IMR-90 (cell line): ENCODE results near the gene SH3RF3. TPM values are rescaled to one million over a fixed set of nuclear protein-coding genes. Genes with fewer than 3 reads are reported as not detected.

Experiments
- ATAC-seq: fragments of 200-7000 bp; cut with Tn5 transposase; 2 replicates; pipeline ENCODE4 v1.9.1; 2020; ENCODE audit warnings: low read depth, mild to moderate bottlenecking, moderate library complexity
- BruUV-seq: library from RNA; stranded (reverse); fragments of 400-500 nt; replicated peaks from 2 replicates; lab custom pipeline; 2021; lab: Mats Ljungman, UMichigan
- CTCF ChIA-PET: fragments of 300-600 bp; formaldehyde crosslinking; extraction: SDS; loops from one replicate; lab custom pipeline; 2021; ENCODE audit warnings: antibody characterized with exemption; lab: Yijun Ruan, JAX
- POLR2A ChIA-PET: fragments of 300-600 bp; sonication (Branson Sonifier 250); formaldehyde crosslinking; loops from one replicate; lab custom pipeline; 2022; ENCODE audit warnings: antibody characterized with exemption; ENCODE audit not compliant: unreplicated experiment; lab: Charles Lee
- DNase-seq: peaks from one replicate; pipeline ENCODE4 v3.0.0; 2013
- H2AFZ ChIP-seq: replicated peaks from 2 replicates; pipeline ENCODE3; 2013; ENCODE audit warnings: low read length, mild to moderate bottlenecking; ENCODE audit not compliant: poor library complexity
- H2AK5ac ChIP-seq: 2 replicates; pipeline ENCODE4 v1.6.1; 2013; ENCODE audit warnings: low read depth, low read length, inconsistent platforms
- H2AK9ac ChIP-seq: replicated peaks from 2 replicates; pipeline ENCODE3; 2013; ENCODE audit warnings: mild to moderate bottlenecking, low read depth, low read length, moderate library complexity; ENCODE audit not compliant: poor library complexity
- H2BK120ac ChIP-seq: 2 replicates; pipeline ENCODE4 v1.6.1; 2013; ENCODE audit warnings: low read depth, low read length, inconsistent platforms
- H2BK15ac ChIP-seq: 3 replicates; pipeline ENCODE4 v1.6.1; 2013; ENCODE audit warnings: low read depth, low read length, inconsistent platforms
- H2BK20ac ChIP-seq: 2 replicates; pipeline ENCODE4 v1.6.1; 2013; ENCODE audit warnings: low read depth, mild to moderate bottlenecking, inconsistent platforms, low read length, moderate library complexity
- H2BK5ac ChIP-seq: 2 replicates; pipeline ENCODE4 v1.6.1; 2013; ENCODE audit warnings: mild to moderate bottlenecking, low read depth, low read length, inconsistent platforms; ENCODE audit not compliant: poor library complexity, severe bottlenecking
- H3K14ac ChIP-seq: replicated peaks from 2 replicates; pipeline ENCODE4 v1.6.1; 2013; ENCODE audit warnings: low read depth, low read length, inconsistent platforms
- H3K18ac ChIP-seq: 2 replicates; pipeline ENCODE4 v1.6.1; 2013; ENCODE audit warnings: low read depth, low read length, control low read depth
- H3K23ac ChIP-seq: 2 replicates; pipeline ENCODE4 v1.6.1; 2013; ENCODE audit warnings: low read depth, low read length, inconsistent platforms
- H3K27ac ChIP-seq: 2 replicates; pipeline ENCODE4 v1.5.1; 2013; ENCODE audit warnings: mild to moderate bottlenecking, control low read depth, low read length; ENCODE audit not compliant: insufficient read depth
- H3K27me3 ChIP-seq: 2 replicates; pipeline ENCODE4 v1.6.1; 2013; ENCODE audit warnings: low read length; ENCODE audit not compliant: control insufficient read depth, insufficient read depth
- H3K36me3 ChIP-seq: 2 replicates; pipeline ENCODE4 v1.6.1; 2013; ENCODE audit warnings: low read length, mixed read lengths; ENCODE audit not compliant: control insufficient read depth, insufficient read depth
- H3K4ac ChIP-seq: 2 replicates; pipeline ENCODE4 v1.6.1; 2013; ENCODE audit warnings: low read depth, low read length, inconsistent platforms
- H3K4me1 ChIP-seq: 2 replicates; pipeline ENCODE4 v1.6.1; 2013; ENCODE audit warnings: low read length, mixed read lengths; ENCODE audit not compliant: control insufficient read depth, insufficient read depth
- H3K4me2 ChIP-seq: 2 replicates; pipeline ENCODE4 v1.6.1; 2013; ENCODE audit warnings: low read depth, mild to moderate bottlenecking, control low read depth, low read length, moderate library complexity
- H3K4me3 ChIP-seq: 2 replicates; pipeline ENCODE4 v1.5.1; 2013; ENCODE audit warnings: low read depth, mild to moderate bottlenecking, control low read depth, low read length, moderate library complexity; ENCODE audit not compliant: insufficient read depth
- H3K56ac ChIP-seq: 2 replicates; pipeline ENCODE4 v1.6.1; 2013; ENCODE audit warnings: low read length, inconsistent platforms; ENCODE audit not compliant: insufficient read depth; ENCODE audit errors: extremely low read depth
- H3K79me1 ChIP-seq, 2 experiments: 2 replicates each; pipeline ENCODE4 v1.6.1; 2013; ENCODE audit warnings: low read length in 2 of 2, inconsistent platforms in 1 of 2, low read depth in 1 of 2
- H3K9ac ChIP-seq: 2 replicates; pipeline ENCODE4 v1.6.1; 2013; ENCODE audit warnings: low read depth, low read length, control low read depth
- H3K9me1 ChIP-seq: 2 replicates; pipeline ENCODE4 v1.6.1; 2013; ENCODE audit warnings: low read length, inconsistent platforms; ENCODE audit not compliant: insufficient read depth
- H3K9me3 ChIP-seq: 2 replicates; pipeline ENCODE4 v1.6.1; 2013; ENCODE audit warnings: low read length; ENCODE audit not compliant: control insufficient read depth, insufficient read depth
- H4K20me1 ChIP-seq: 2 replicates; pipeline ENCODE4 v1.6.1; 2013; ENCODE audit warnings: low read length, inconsistent platforms; ENCODE audit not compliant: insufficient read depth
- H4K5ac ChIP-seq: 2 replicates; pipeline ENCODE4 v1.6.1; 2013; ENCODE audit warnings: mild to moderate bottlenecking, low read depth, low read length, control low read depth
- H4K8ac ChIP-seq, 2 experiments: 2 replicates each; pipeline ENCODE4 v1.6.1; 2013; ENCODE audit warnings: low read depth in 2 of 2, low read length in 2 of 2, control low read depth in 1 of 2, inconsistent platforms in 1 of 2
- H4K91ac ChIP-seq: 2 replicates; pipeline ENCODE4 v1.6.1; 2013; ENCODE audit warnings: low read depth, low read length, inconsistent platforms; ENCODE audit not compliant: insufficient read depth
- BHLHE40 ChIP-seq: fragments of 150-350 bp; IDR thresholded peaks from 2 replicates; pipeline ENCODE4 v1.6.1; 2016; ENCODE audit warnings: mild to moderate bottlenecking, low read depth, low read length
- CEBPB ChIP-seq: IDR thresholded peaks from 2 replicates; pipeline ENCODE4 v1.6.1; 2012; ENCODE audit warnings: low read depth, low read length, improper control_type of control experiment
- CHD1 ChIP-seq: IDR thresholded peaks from 2 replicates; pipeline ENCODE4 v1.6.1; 2012; ENCODE audit warnings: low read depth, low read length, improper control_type of control experiment
- ELK1 ChIP-seq: fragments of 150-350 bp; IDR thresholded peaks from 2 replicates; pipeline ENCODE4 v1.6.1; 2016; ENCODE audit warnings: low read depth, mild to moderate bottlenecking, low read length, moderate library complexity, borderline replicate concordance
- FOS ChIP-seq: fragments of 150-350 bp; IDR thresholded peaks from 2 replicates; pipeline ENCODE4 v1.6.1; 2016; ENCODE audit warnings: low read depth, low read length
- MAFK ChIP-seq: IDR thresholded peaks from 2 replicates; pipeline ENCODE4 v1.6.1; 2012; ENCODE audit warnings: low read depth, low read length, improper control_type of control experiment
- MAZ ChIP-seq: IDR thresholded peaks from 2 replicates; pipeline ENCODE4 v1.6.1; 2012; ENCODE audit warnings: low read depth, mild to moderate bottlenecking, low read length, improper control_type of control experiment, moderate library complexity, borderline replicate concordance
- NFE2L2 ChIP-seq: fragments of 150-350 bp; IDR thresholded peaks from 2 replicates; pipeline ENCODE4 v1.6.1; 2016; ENCODE audit warnings: low read depth, mild to moderate bottlenecking, low read length
- POLR2A ChIP-seq: IDR thresholded peaks from 2 replicates; pipeline ENCODE4 v1.6.1; 2012; ENCODE audit warnings: mild to moderate bottlenecking, low read depth, low read length
- RCOR1 ChIP-seq: IDR thresholded peaks from 2 replicates; pipeline ENCODE4 v1.6.1; 2012; ENCODE audit warnings: mild to moderate bottlenecking, low read length, improper control_type of control experiment; ENCODE audit not compliant: insufficient replicate concordance
- RFX5 ChIP-seq: IDR thresholded peaks from 2 replicates; pipeline ENCODE4 v1.8.0; 2012; ENCODE audit warnings: low read depth, mild to moderate bottlenecking, low read length, moderate library complexity
- SMC3 ChIP-seq: fragments of 150-350 bp; IDR thresholded peaks from 2 replicates; pipeline ENCODE4 v1.6.1; 2016; ENCODE audit warnings: low read depth, mild to moderate bottlenecking, antibody characterized with exemption, low read length, moderate library complexity
- USF2 ChIP-seq: fragments of 150-350 bp; IDR thresholded peaks from 2 replicates; pipeline ENCODE4 v1.6.1; 2017; ENCODE audit warnings: mild to moderate bottlenecking, antibody characterized with exemption, low read length, low read depth
- WGBS, 2 experiments: methylation state at CpG; one replicate each; pipeline versions ENCODE4 v1.1.5 to v1.1.7; 2013; ENCODE audit warnings: missing lambda C conversion rate in 2 of 2; ENCODE audit not compliant: insufficient read length in 1 of 2; ENCODE audit errors: extremely low coverage in 2 of 2; 5-methylcytosine and 5-hydroxymethylcytosine counted together
- dilution Hi-C: fragments of 300-500 bp; cut with HindIII; formaldehyde crosslinking; loops from one replicate; pipeline ENCODE4 v1.14.3; 2018; ENCODE audit warnings: low sequenced_read_pairs; ENCODE audit not compliant: unreplicated experiment
- in situ Hi-C: fragments of 300-500 bp; cut with MboI; formaldehyde crosslinking; loops from 3 replicates; pipeline ENCODE4 v1.14.3; 2019; ENCODE audit warnings: low sequenced_read_pairs, inconsistent platforms, mixed read lengths
- intact Hi-C: fragments of 100-400 bp; cut with micrococcal nuclease; formaldehyde crosslinking; loops from 2 replicates; pipeline ENCODE4 v1.10.0; 2022
- polyA plus RNA-seq, 3 experiments: library from polyadenylated mRNA; depleted of rRNA; stranded (reverse); fragments of >200 nt; gene quantifications; 2 replicates each; pipeline ENCODE4 v1.2.3, GENCODE V29; 2012; ENCODE audit warnings: low replicate concordance in 1 of 3
- total RNA-seq: library from RNA; depleted of rRNA; stranded (reverse); fragments of >200 nt; gene quantifications from 2 replicates; pipeline ENCODE4 v1.2.3, GENCODE V29; 2012
- TF ChIP-seq, protein P1 (sequence below): conservative IDR thresholded peaks from 2 replicates; pipeline ENCODE4 v1.5.1; 2012; ENCODE audit warnings: mild to moderate bottlenecking, low read depth, low read length, improper control_type of control experiment

Gene SH3RF3
- total and polyA plus RNA-seq, 2 of the 4 experiments (the other 2 are of a cell fraction), result 3.4 to 5.3 TPM

- Histone ChIP-seq H3K56ac (no peak overlapping the region), H3K36me3 (peaks cover 26% of the 10 kb centered on the region), H4K91ac (no peak overlapping the region), H3K9me3 (no peaks in the 10 kb centered on the region), H3K27ac (no peak overlapping the region), H3K9me1 (peaks cover 30% of the 10 kb centered on the region), H2BK20ac (no peak overlapping the region), H2AK9ac (no peak overlapping the region), H4K20me1 (peaks cover 16% of the 10 kb centered on the region), H4K8ac (no peak overlapping the region), H3K9ac (no peak overlapping the region), H2AFZ (no peak overlapping the region), H2AK5ac (no peak overlapping the region), H3K79me1 (peaks cover 2 to 13% of the 10 kb centered on the region in 2 experiments; a peak in 2 of 4 replicates), H3K27me3 (no peaks in the 10 kb centered on the region), H3K4me1 (peaks cover 15% of the 10 kb centered on the region), H2BK5ac (no peak overlapping the region), H3K14ac (no peak overlapping the region), H2BK15ac (no peak overlapping the region), H2BK120ac (no peak overlapping the region), H3K18ac (no peak overlapping the region), H4K5ac (no peak overlapping the region), H3K23ac (no peak overlapping the region), H3K4me2 (no peak overlapping the region), H3K4ac (no peak overlapping the region), H3K4me3 (no peak overlapping the region)
- in situ Hi-C loops (no loop called here), intact Hi-C loops (no loop called here), dilution Hi-C loops (no loop called here)
- ChIA-PET POLR2A (no interaction called here), CTCF (no interaction called here)
- TF ChIP-seq POLR2A, result no peak
- no peak for TF ChIP-seq CEBPB
- TF ChIP-seq, protein P1, sequence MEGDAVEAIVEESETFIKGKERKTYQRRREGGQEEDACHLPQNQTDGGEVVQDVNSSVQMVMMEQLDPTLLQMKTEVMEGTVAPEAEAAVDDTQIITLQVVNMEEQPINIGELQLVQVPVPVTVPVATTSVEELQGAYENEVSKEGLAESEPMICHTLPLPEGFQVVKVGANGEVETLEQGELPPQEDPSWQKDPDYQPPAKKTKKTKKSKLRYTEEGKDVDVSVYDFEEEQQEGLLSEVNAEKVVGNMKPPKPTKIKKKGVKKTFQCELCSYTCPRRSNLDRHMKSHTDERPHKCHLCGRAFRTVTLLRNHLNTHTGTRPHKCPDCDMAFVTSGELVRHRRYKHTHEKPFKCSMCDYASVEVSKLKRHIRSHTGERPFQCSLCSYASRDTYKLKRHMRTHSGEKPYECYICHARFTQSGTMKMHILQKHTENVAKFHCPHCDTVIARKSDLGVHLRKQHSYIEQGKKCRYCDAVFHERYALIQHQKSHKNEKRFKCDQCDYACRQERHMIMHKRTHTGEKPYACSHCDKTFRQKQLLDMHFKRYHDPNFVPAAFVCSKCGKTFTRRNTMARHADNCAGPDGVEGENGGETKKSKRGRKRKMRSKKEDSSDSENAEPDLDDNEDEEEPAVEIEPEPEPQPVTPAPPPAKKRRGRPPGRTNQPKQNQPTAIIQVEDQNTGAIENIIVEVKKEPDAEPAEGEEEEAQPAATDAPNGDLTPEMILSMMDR, result no peak
- no peak for TF ChIP-seq MAZ
- TF ChIP-seq MAFK, result no peak
- TF ChIP-seq RFX5, result no peak
- no peak for TF ChIP-seq RCOR1
- no peak for TF ChIP-seq USF2
- TF ChIP-seq SMC3, result no peak
- TF ChIP-seq BHLHE40, result no peak
- TF ChIP-seq CHD1, result no peak
- no peak for TF ChIP-seq FOS
- no peak for TF ChIP-seq NFE2L2
- TF ChIP-seq ELK1, result no peak
- no TSS peak for BruUV-seq
- 88% methylated on average over 9 of the region's 9 CpGs; no CpG with 5 or more reads in 1 of the 2 experiments for WGBS, 2 experiments
- ATAC-seq, result no peak
- no peak for DNase-seq
Measured at GRCh38 chr2:109434351-109434750, 305.3 kb downstream of the SH3RF3 start.
